Breast epithelium (tissue), 3 donors: ENCODE results near the gene PXDC1.

Source experiments
- CTCF ChIP-seq, 3 donors: fragments of 450-650 bp; IDR thresholded peaks; one replicate each; pipeline ENCODE4 v1.5.1; 2016 to 2017; ENCODE audit warnings: antibody characterized with exemption in 3 of 3, mild to moderate bottlenecking in 3 of 3, moderate library complexity in 3 of 3
- POLR2A ChIP-seq: fragments of 450-650 bp; IDR thresholded peaks from one replicate; pipeline ENCODE4 v1.6.1; 2016; ENCODE audit warnings: antibody characterized with exemption, mild to moderate bottlenecking, moderate library complexity

- no peak for TF ChIP-seq POLR2A
- TF ChIP-seq CTCF (IDR thresholded peaks at IDR 0.05), result no peak
Observed at GRCh38 chr6:3786141-3786540, 34.6 kb upstream of the PXDC1 start.
